ENCODE results near the gene PKHD1. TPM values are rescaled to one million over a fixed set of nuclear protein-coding genes. Genes with fewer than 3 reads are reported as not detected.

The PKHD1 gene
- polyA plus RNA-seq, 1 donor, result 27.5 TPM

GRCh38 chr6:52046456-52046855 lies 41.0 kb downstream of the PKHD1 start:
- no peak for DNase-seq

- DNase-seq, result no peak
These were observed 41.9 kb downstream of the PKHD1 start for GRCh38 chr6:52045481-52045880.

- DNase-seq, result no peak
These were observed 42.4 kb downstream of the PKHD1 start for GRCh38 chr6:52045033-52045432.

- DNase-seq, result no peak
These were observed 45.1 kb downstream of the PKHD1 start for GRCh38 chr6:52042141-52042885.

- DNase-seq, result no peak
These were observed 46.3 kb downstream of the PKHD1 start for GRCh38 chr6:52041134-52041533.

- no peak for DNase-seq
These were observed 59.7 kb downstream of the PKHD1 start for GRCh38 chr6:52027699-52028098.

GRCh38 chr6:52024451-52025068 lies 62.9 kb downstream of the PKHD1 start:
- DNase-seq, result no peak

GRCh38 chr6:52022675-52023074 lies 64.7 kb downstream of the PKHD1 start:
- DNase-seq, result no peak

GRCh38 chr6:52020945-52021570 lies 66.4 kb downstream of the PKHD1 start:
- peak; percentile 28 for DNase-seq

GRCh38 chr6:52019881-52020280 lies 67.5 kb downstream of the PKHD1 start:
- DNase-seq, result no peak

- no peak for DNase-seq
These were observed 68.3 kb downstream of the PKHD1 start for GRCh38 chr6:52019092-52019491.

GRCh38 chr6:52016915-52017748 lies 70.3 kb downstream of the PKHD1 start:
- no peak for DNase-seq

GRCh38 chr6:52015953-52016352 lies 71.5 kb downstream of the PKHD1 start:
- DNase-seq, result no peak

GRCh38 chr6:52014391-52014790 lies 73.0 kb downstream of the PKHD1 start:
- no peak for DNase-seq

- no peak for DNase-seq
These were observed 74.4 kb downstream of the PKHD1 start for GRCh38 chr6:52013035-52013434.

GRCh38 chr6:52012582-52012981 lies 74.8 kb downstream of the PKHD1 start:
- no peak for DNase-seq

GRCh38 chr6:52010806-52011205 lies 76.6 kb downstream of the PKHD1 start:
- peak; percentile 7 for DNase-seq

- DNase-seq, result no peak
These were observed 77.3 kb downstream of the PKHD1 start for GRCh38 chr6:52010145-52010544.

GRCh38 chr6:52009466-52010140 lies 77.8 kb downstream of the PKHD1 start:
- DNase-seq, result no peak

GRCh38 chr6:52000064-52000463 lies 87.3 kb downstream of the PKHD1 start:
- no peak for DNase-seq

GRCh38 chr6:51996296-51996947 lies 91.0 kb downstream of the PKHD1 start:
- no peak for DNase-seq

Data from left kidney (tissue), 2 donors.